ENCODE results near the gene ARHGAP24. TPM values are rescaled to one million over a fixed set of nuclear protein-coding genes. Genes with fewer than 3 reads are reported as not detected.

ARHGAP24 gene
- total and polyA plus RNA-seq, 2 of the 13 experiments (the other 11 are each of a cell fraction or from before 2014, with no cell fraction given) = 0.07 to 0.55 TPM

GRCh38 chr4:85833302-85833701, 358.4 kb downstream of the ARHGAP24 start:
- Histone ChIP-seq H3K27me3 (ENCODE audit: control insufficient read depth in 1 of 2, insufficient read depth in 2 of 2, low read length in 2 of 2) (no peaks in the 10 kb centered on the region), H3K4me2 (ENCODE audit: low read depth, low read length) (no peak overlapping the region), H3K9me3 (ENCODE audit: low read length) (no peaks in the 10 kb centered on the region), H3K27ac (ENCODE audit: extremely low read length, insufficient read depth, low read length) (no peak overlapping the region), H3K4me3 (replicated peaks in 1 of 3; ENCODE audit: insufficient read depth in 1 of 3, low read depth in 2 of 3, low read length in 3 of 3) (no peak overlapping the region), H2AFZ (ENCODE audit: low read length) (no peak overlapping the region), H3K9ac (ENCODE audit: insufficient read depth, low read depth, low read length) (no peak overlapping the region), H3K36me3 (replicated peaks in 1 of 2; ENCODE audit: control insufficient read depth in 1 of 2, insufficient read depth in 2 of 2, low read length in 2 of 2) (no peaks in the 10 kb centered on the region), H3K79me2 (ENCODE audit: insufficient read depth, low read length) (no peaks in the 10 kb centered on the region), H4K20me1 (ENCODE audit: insufficient read depth, low read length) (no peaks in the 10 kb centered on the region), H3K4me1 (ENCODE audit: insufficient read depth, low read length) (no peaks in the 10 kb centered on the region)
- ChIA-PET CTCF (ENCODE audit: low intra/inter-chr PET ratio, low total read pairs) (no interaction called here), POLR2A (no interaction called here)
- no TSS peak for BruUV-seq (replicated peaks)
- no peak for TF ChIP-seq ZNF567 (CRISPR knock-in tag; IDR thresholded peaks at IDR 0.05; ENCODE audit: borderline replicate concordance)
- no peak for TF ChIP-seq CERS6 (CRISPR knock-in tag; IDR thresholded peaks at IDR 0.05)
- in situ Hi-C loops (cut with HindIII; ENCODE audit: extremely low pct_ligation_motif_present, low pct_unique_long_range_greater_than_20kb) = no loop called here
- DNase-seq (ENCODE audit: low spot score) (no peak), FAIRE-seq (no peak), ATAC-seq (no peak)
- 6% methylated on average over 3 of the region's 3 CpGs for WGBS (ENCODE audit: low lambda C conversion rate)
- intact Hi-C loops (cut with micrococcal nuclease; ENCODE audit: unreplicated experiment) = no loop called here

DNA sequence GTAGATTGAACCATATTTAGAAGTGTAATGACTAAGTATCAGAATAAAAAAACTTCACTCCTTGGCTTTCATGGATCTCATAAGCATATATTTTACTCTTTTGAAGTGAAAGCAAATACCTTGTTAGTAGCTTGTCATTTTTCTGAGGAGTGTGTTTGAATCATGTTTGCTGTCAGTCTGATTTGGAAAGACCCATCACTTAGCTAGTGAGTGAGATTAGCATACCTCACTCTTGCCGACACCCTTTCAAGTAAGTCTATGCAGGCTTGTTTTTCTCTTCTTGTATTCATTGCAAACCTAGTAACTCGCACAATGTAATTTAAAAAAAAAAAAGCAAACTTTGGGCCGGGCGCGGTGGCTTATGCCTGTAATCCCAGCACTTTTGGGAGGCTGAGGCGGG, 360.0 kb downstream of the ARHGAP24 start:
- H3K4me2 ChIP-seq (ENCODE audit: low read depth, low read length) = no peak overlapping the region
- H3K27me3 ChIP-seq (ENCODE audit: control insufficient read depth in 1 of 2, insufficient read depth in 2 of 2, low read length in 2 of 2) = no peaks in the 10 kb centered on the region
- in situ Hi-C loops (cut with HindIII; ENCODE audit: extremely low pct_ligation_motif_present, low pct_unique_long_range_greater_than_20kb) (no loop called here), intact Hi-C loops (cut with micrococcal nuclease; ENCODE audit: unreplicated experiment) (no loop called here)
- no peaks in the 10 kb centered on the region for H3K79me2 ChIP-seq (ENCODE audit: insufficient read depth, low read length)
- FAIRE-seq (no peak), ATAC-seq (no peak), DNase-seq (ENCODE audit: low spot score) (no peak)
- no peaks in the 10 kb centered on the region for H3K36me3 ChIP-seq (replicated peaks in 1 of 2; ENCODE audit: control insufficient read depth in 1 of 2, insufficient read depth in 2 of 2, low read length in 2 of 2)
- POLR2A ChIA-PET = no interaction called here
- H3K4me3 ChIP-seq (replicated peaks in 1 of 3; ENCODE audit: insufficient read depth in 1 of 3, low read depth in 2 of 3, low read length in 3 of 3) = no peak overlapping the region
- H4K20me1 ChIP-seq (ENCODE audit: insufficient read depth, low read length) = no peaks in the 10 kb centered on the region
- H2AFZ ChIP-seq (ENCODE audit: low read length) = no peak overlapping the region
- CTCF ChIA-PET (ENCODE audit: low intra/inter-chr PET ratio, low total read pairs) = no interaction called here
- BruUV-seq (replicated peaks) = no TSS peak
- H3K27ac ChIP-seq (ENCODE audit: extremely low read length, insufficient read depth, low read length) = no peak overlapping the region
- no peak overlapping the region for H3K9ac ChIP-seq (ENCODE audit: insufficient read depth, low read depth, low read length)
- H3K9me3 ChIP-seq (ENCODE audit: low read length) = no peaks in the 10 kb centered on the region
- 78% methylated on average over 6 of the region's 6 CpGs for WGBS (ENCODE audit: low lambda C conversion rate)
- no peaks in the 10 kb centered on the region for H3K4me1 ChIP-seq (ENCODE audit: insufficient read depth, low read length)
- TF ChIP-seq GPN1 (CRISPR knock-in tag; IDR thresholded peaks at IDR 0.05; ENCODE audit: borderline replicate concordance) = no peak
- no peak for TF ChIP-seq ZHX1 (CRISPR knock-in tag; IDR thresholded peaks at IDR 0.05; ENCODE audit: low read depth)
- no peak for TF ChIP-seq PBX3 (CRISPR knock-in tag; IDR thresholded peaks at IDR 0.05; ENCODE audit: borderline replicate concordance)
- no peak for TF ChIP-seq ZNF33A (CRISPR knock-in tag; IDR thresholded peaks at IDR 0.05; ENCODE audit: borderline replicate concordance)
- TF ChIP-seq ZNF570 (CRISPR knock-in tag; IDR thresholded peaks at IDR 0.05; ENCODE audit: borderline replicate concordance) = no peak
- TF ChIP-seq ZNF567 (CRISPR knock-in tag; IDR thresholded peaks at IDR 0.05; ENCODE audit: borderline replicate concordance) = no peak
- no peak for TF ChIP-seq ATAD3A (CRISPR knock-in tag; IDR thresholded peaks at IDR 0.05)
- TF ChIP-seq ZNF616 (CRISPR knock-in tag; IDR thresholded peaks at IDR 0.05; ENCODE audit: low read depth) = no peak
- no peak for TF ChIP-seq USF2 (IDR thresholded peaks at IDR 0.05; ENCODE audit: low read depth, low read length)
- TF ChIP-seq USF2 (CRISPR knock-in tag; IDR thresholded peaks at IDR 0.05; ENCODE audit: borderline replicate concordance) = no peak

Data from HepG2 (cell line).